ENCODE measurements around the gene MYO9A.

DNA sequence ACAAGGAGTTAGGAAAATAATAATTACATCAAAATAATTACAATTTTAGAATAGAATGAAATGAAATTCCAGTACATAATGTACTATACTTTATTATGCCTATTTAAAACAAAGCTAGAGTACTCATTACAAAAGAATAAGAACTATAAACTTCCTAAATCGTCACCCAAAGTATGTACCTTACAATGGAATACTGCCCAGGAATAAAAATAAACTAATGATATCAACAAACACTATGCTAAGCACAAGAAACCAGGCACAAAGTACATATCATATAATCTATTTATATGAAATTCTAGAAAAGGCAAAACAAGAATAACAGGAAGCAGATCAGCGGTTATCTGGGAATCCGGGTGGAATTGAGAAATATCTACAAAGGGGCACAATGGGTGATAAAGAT, 84.7 kb downstream of the MYO9A start:
- TF ChIP-seq, protein P1, sequence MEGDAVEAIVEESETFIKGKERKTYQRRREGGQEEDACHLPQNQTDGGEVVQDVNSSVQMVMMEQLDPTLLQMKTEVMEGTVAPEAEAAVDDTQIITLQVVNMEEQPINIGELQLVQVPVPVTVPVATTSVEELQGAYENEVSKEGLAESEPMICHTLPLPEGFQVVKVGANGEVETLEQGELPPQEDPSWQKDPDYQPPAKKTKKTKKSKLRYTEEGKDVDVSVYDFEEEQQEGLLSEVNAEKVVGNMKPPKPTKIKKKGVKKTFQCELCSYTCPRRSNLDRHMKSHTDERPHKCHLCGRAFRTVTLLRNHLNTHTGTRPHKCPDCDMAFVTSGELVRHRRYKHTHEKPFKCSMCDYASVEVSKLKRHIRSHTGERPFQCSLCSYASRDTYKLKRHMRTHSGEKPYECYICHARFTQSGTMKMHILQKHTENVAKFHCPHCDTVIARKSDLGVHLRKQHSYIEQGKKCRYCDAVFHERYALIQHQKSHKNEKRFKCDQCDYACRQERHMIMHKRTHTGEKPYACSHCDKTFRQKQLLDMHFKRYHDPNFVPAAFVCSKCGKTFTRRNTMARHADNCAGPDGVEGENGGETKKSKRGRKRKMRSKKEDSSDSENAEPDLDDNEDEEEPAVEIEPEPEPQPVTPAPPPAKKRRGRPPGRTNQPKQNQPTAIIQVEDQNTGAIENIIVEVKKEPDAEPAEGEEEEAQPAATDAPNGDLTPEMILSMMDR (IDR thresholded peaks at IDR 0.05): no peak
- no peak for TF ChIP-seq EZH2 (IDR thresholded peaks at IDR 0.05; ENCODE audit: borderline replicate concordance, insufficient read depth, low read depth, low read length, poor library complexity, severe bottlenecking)

All from B cell (primary cell).